Measurements from ENCODE around the gene HBM. TPM values are rescaled to one million over a fixed set of nuclear protein-coding genes. Genes with fewer than 3 reads are reported as not detected.
"Not testable (repeated sequence)": the region's sequence is repeated elsewhere in the genome, so short reads cannot be mapped to it uniquely, and the experiment has no call there.

HBM gene
- total RNA-seq, 1 experiment from 2014 or later = not detected

GRCh38 chr16:122361-122760, 43.4 kb upstream of the HBM start:
- H3K36me3 Mint-ChIP-seq (ENCODE audit: insufficient read depth in 1 of 3, low read depth in 3 of 3) = peaks cover 0 to 4% (median 2%) of the 10 kb centered on the region in 3 experiments; a peak in 2 of 7 replicates

GRCh38 chr16:123558-124350, 42.0 kb upstream of the HBM start:
- H3K4me3 Mint-ChIP-seq; H2BK20ac ChIP-seq (ENCODE audit: low read depth, low read length, poor library complexity, severe bottlenecking); H3K56ac ChIP-seq (ENCODE audit: insufficient read length, low read depth, low read length); H3K18ac ChIP-seq (ENCODE audit: insufficient read length, low read depth, low read length); H4K8ac ChIP-seq (replicated peaks; ENCODE audit: insufficient read length, low read depth, low read length); H3T11ph ChIP-seq (ENCODE audit: low read length); H3K9me3 Mint-ChIP-seq; DNase-seq; H3K27me3 Mint-ChIP-seq (ENCODE audit: low read depth); H3K23ac ChIP-seq (ENCODE audit: insufficient read length, low read depth, low read length); H3K4ac ChIP-seq (ENCODE audit: low read depth, low read length); H3K14ac ChIP-seq (ENCODE audit: insufficient read depth, low read length); H3K27ac ChIP-seq (ENCODE audit: insufficient read length, low read depth, low read length); H2AK5ac ChIP-seq (ENCODE audit: insufficient read length, low read length); H3K9me3 ChIP-seq (ENCODE audit: control insufficient read depth, low read depth, low read length); H3K9ac ChIP-seq (ENCODE audit: extremely low read depth, insufficient read length, low read length); H4K20me1 ChIP-seq (ENCODE audit: control insufficient read depth, insufficient read depth, insufficient read length); H2BK15ac ChIP-seq (ENCODE audit: low read depth, low read length); H3K79me2 ChIP-seq (ENCODE audit: insufficient read depth, low read length); H2BK120ac ChIP-seq (ENCODE audit: low read depth, low read length, poor library complexity, severe bottlenecking); H2AFZ ChIP-seq (ENCODE audit: low read length); H2BK5ac ChIP-seq (ENCODE audit: insufficient read length, low read length); H3K4me1 ChIP-seq (ENCODE audit: insufficient read depth, low read length); H3K36me3 Mint-ChIP-seq (ENCODE audit: insufficient read depth in 1 of 3, low read depth in 3 of 3); H2BK12ac ChIP-seq (ENCODE audit: insufficient read length, low read depth, low read length); H3K23me2 ChIP-seq (ENCODE audit: insufficient read length, low read depth, low read length, poor library complexity, severe bottlenecking); H3K4me1 Mint-ChIP-seq; H4K5ac ChIP-seq (ENCODE audit: insufficient read length, low read depth, low read length); H3K4me2 ChIP-seq (ENCODE audit: insufficient read depth, insufficient read length, low read length); H4K91ac ChIP-seq (ENCODE audit: insufficient read length, low read depth, low read length); H3K79me1 ChIP-seq (ENCODE audit: insufficient read depth, low read depth, low read length, poor library complexity, severe bottlenecking); H3K27me3 ChIP-seq (ENCODE audit: insufficient read depth, low read length): not testable (repeated sequence)
- peak overlapping the region in 2 of 3 experiments; percentile 11 to 44; a peak in 1 of 7 replicates for H3K27ac Mint-ChIP-seq
- no CpG with 5 or more reads among the region's 19 CpGs for WGBS (ENCODE audit: extremely low coverage, insufficient read length, low lambda C conversion rate)

More at GRCh38 chr16:122361-122760, 43.4 kb upstream of the HBM start:
- Mint-ChIP-seq H3K4me1 (no peaks in the 10 kb centered on the region), H3K27ac (no peak overlapping the region), H3K27me3 (ENCODE audit: low read depth) (no peaks in the 10 kb centered on the region), H3K9me3 (no peaks in the 10 kb centered on the region), H3K4me3 (no peak overlapping the region)
- H2BK5ac ChIP-seq (ENCODE audit: insufficient read length, low read length) = no peak overlapping the region
- no peak overlapping the region for H2AFZ ChIP-seq (ENCODE audit: low read length)
- no peak overlapping the region for H2BK20ac ChIP-seq (ENCODE audit: low read depth, low read length, poor library complexity, severe bottlenecking)
- H4K91ac ChIP-seq (ENCODE audit: insufficient read length, low read depth, low read length) = no peak overlapping the region
- no peaks in the 10 kb centered on the region for H3K79me1 ChIP-seq (ENCODE audit: insufficient read depth, low read depth, low read length, poor library complexity, severe bottlenecking)
- no peaks in the 10 kb centered on the region for H3K23me2 ChIP-seq (ENCODE audit: insufficient read length, low read depth, low read length, poor library complexity, severe bottlenecking)
- no peak for TF ChIP-seq CTCF (conservative IDR thresholded peaks at IDR 0.05)
- no peak overlapping the region for H3K18ac ChIP-seq (ENCODE audit: insufficient read length, low read depth, low read length)
- no peak overlapping the region for H4K5ac ChIP-seq (ENCODE audit: insufficient read length, low read depth, low read length)
- no CpG with 5 or more reads among the region's 1 CpG for WGBS (ENCODE audit: extremely low coverage, insufficient read length, low lambda C conversion rate)
- no peak for DNase-seq
- no peak overlapping the region for H2BK15ac ChIP-seq (ENCODE audit: low read depth, low read length)
- H3K4me2 ChIP-seq (ENCODE audit: insufficient read depth, insufficient read length, low read length) = no peak overlapping the region
- H3K79me2 ChIP-seq (ENCODE audit: insufficient read depth, low read length) = no peaks in the 10 kb centered on the region
- H3K4ac ChIP-seq (ENCODE audit: low read depth, low read length) = no peak overlapping the region
- H3T11ph ChIP-seq (ENCODE audit: low read length) = no peak overlapping the region
- H3K23ac ChIP-seq (ENCODE audit: insufficient read length, low read depth, low read length) = no peak overlapping the region
- H2BK12ac ChIP-seq (ENCODE audit: insufficient read length, low read depth, low read length) = no peak overlapping the region
- no peaks in the 10 kb centered on the region for H3K27me3 ChIP-seq (ENCODE audit: insufficient read depth, low read length)
- no peak overlapping the region for H3K9ac ChIP-seq (ENCODE audit: extremely low read depth, insufficient read length, low read length)
- H3K56ac ChIP-seq (ENCODE audit: insufficient read length, low read depth, low read length) = no peak overlapping the region
- H4K8ac ChIP-seq (replicated peaks; ENCODE audit: insufficient read length, low read depth, low read length) = no peak overlapping the region
- no peak overlapping the region for H2BK120ac ChIP-seq (ENCODE audit: low read depth, low read length, poor library complexity, severe bottlenecking)
- H4K20me1 ChIP-seq (ENCODE audit: control insufficient read depth, insufficient read depth, insufficient read length) = no peaks in the 10 kb centered on the region
- H3K14ac ChIP-seq (ENCODE audit: insufficient read depth, low read length) = no peak overlapping the region
- H3K27ac ChIP-seq (ENCODE audit: insufficient read length, low read depth, low read length) = no peak overlapping the region
- no peak overlapping the region for H2AK5ac ChIP-seq (ENCODE audit: insufficient read length, low read length)
- no peaks in the 10 kb centered on the region for H3K4me1 ChIP-seq (ENCODE audit: insufficient read depth, low read length)
- H3K9me3 ChIP-seq (ENCODE audit: control insufficient read depth, low read depth, low read length) = no peaks in the 10 kb centered on the region
